OCI-LY3 (cell line): ENCODE results near the gene MRAS.

Experiments
- H2AFZ ChIP-seq: fragments of 200-600, 300-600 bp; shearing (Covaris generic); 2 replicates; pipeline ENCODE4 v1.6.0; 2014; ENCODE audit warnings: antibody characterized with exemption, low read depth, low read length
- H3K27ac ChIP-seq: fragments of 200-600, 300-600 bp; sonication (generic); 2 replicates; pipeline ENCODE4 v1.5.1; 2014; ENCODE audit warnings: mild to moderate bottlenecking, low read length, moderate library complexity, mixed read lengths
- H3K27me3 ChIP-seq: fragments of 200-600, 300-600 bp; sonication (generic); 2 replicates; pipeline ENCODE4 v1.6.1; 2014; ENCODE audit warnings: low read depth, low read length, mixed read lengths
- H3K36me3 ChIP-seq: fragments of 200-600, 300-600 bp; sonication (generic); replicated peaks from 2 replicates; pipeline ENCODE3; 2014; ENCODE audit warnings: low read depth, low read length, mixed read lengths
- H3K4me1 ChIP-seq: fragments of 300-600, 200-600 bp; sonication (generic); 2 replicates; pipeline ENCODE4 v1.6.1; 2014; ENCODE audit warnings: low read length, mixed read lengths
- H3K4me2 ChIP-seq: fragments of 200-600, 300-600 bp; sonication (generic); 2 replicates; pipeline ENCODE4 v1.6.1; 2014; ENCODE audit warnings: low read length, mixed read lengths
- H3K4me3 ChIP-seq: fragments of 300-600, 200-600 bp; sonication (generic); 2 replicates; pipeline ENCODE4 v1.5.1; 2014; ENCODE audit warnings: antibody characterized with exemption, mild to moderate bottlenecking, low read length, moderate library complexity
- H3K79me2 ChIP-seq: fragments of 300-600, 200-600 bp; shearing (Covaris generic); 2 replicates; pipeline ENCODE4 v1.6.1; 2014; ENCODE audit warnings: mild to moderate bottlenecking, low read length, mixed read lengths
- H3K9ac ChIP-seq: fragments of 300-600, 200-600 bp; shearing (Covaris generic); 2 replicates; pipeline ENCODE4 v1.6.0; 2014; ENCODE audit warnings: mild to moderate bottlenecking, low read length, moderate library complexity
- H3K9me3 ChIP-seq: fragments of 200-600, 300-600 bp; shearing (Covaris generic); 2 replicates; pipeline ENCODE4 v1.6.1; 2014; ENCODE audit warnings: low read length, mixed read lengths; ENCODE audit not compliant: insufficient read depth
- H4K20me1 ChIP-seq: fragments of 200-600, 300-600 bp; sonication (generic); 2 replicates; pipeline ENCODE4 v1.6.1; 2016; ENCODE audit warnings: low read length, mixed read lengths; ENCODE audit not compliant: insufficient read depth
- EZH2phosphoT487 ChIP-seq: fragments of 200-600 bp; shearing (Covaris generic); IDR thresholded peaks from 2 replicates; pipeline ENCODE4 v1.6.1; 2018; ENCODE audit warnings: antibody characterized with exemption, mixed run types, low read depth
- TF ChIP-seq, protein P1 (sequence below): fragments of 200-600, 300-600 bp; sonication (generic); IDR thresholded peaks from 2 replicates; pipeline ENCODE4 v1.5.1; 2014; ENCODE audit warnings: antibody characterized with exemption, low read length, low read depth

The MRAS gene

DNA sequence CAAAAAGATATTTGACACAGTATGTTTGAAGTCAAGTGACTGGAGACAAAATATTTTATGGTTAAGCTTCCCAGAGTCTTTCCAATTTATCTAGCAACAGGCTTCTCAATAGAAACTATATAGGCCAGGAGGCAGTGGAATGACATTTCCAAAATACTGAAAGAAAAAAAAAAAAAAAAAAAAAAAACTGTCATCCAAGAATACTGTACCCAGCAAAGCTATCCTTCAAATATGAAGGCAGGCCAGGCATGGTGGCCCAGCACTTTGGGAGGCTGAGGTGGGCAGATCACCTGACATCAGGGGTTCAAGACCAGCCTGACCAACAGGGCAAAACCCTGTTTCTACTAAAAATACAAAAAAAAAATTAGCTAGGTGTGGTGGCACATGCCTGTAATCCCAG lies 39.6 kb upstream of the MRAS start:
- H3K27ac ChIP-seq, result no peak overlapping the region
- no peak overlapping the region for H3K9ac ChIP-seq
- no peak overlapping the region for H3K4me3 ChIP-seq
- no peaks in the 10 kb centered on the region for H3K4me1 ChIP-seq
- peaks cover 14% of the 10 kb centered on the region; the same call in 1 of the 2 replicates for H3K27me3 ChIP-seq
- peaks cover 6% of the 10 kb centered on the region; the same call in 1 of the 2 replicates for H3K9me3 ChIP-seq
- no peaks in the 10 kb centered on the region for H4K20me1 ChIP-seq
- no peaks in the 10 kb centered on the region for H3K79me2 ChIP-seq
- TF ChIP-seq, protein P1, sequence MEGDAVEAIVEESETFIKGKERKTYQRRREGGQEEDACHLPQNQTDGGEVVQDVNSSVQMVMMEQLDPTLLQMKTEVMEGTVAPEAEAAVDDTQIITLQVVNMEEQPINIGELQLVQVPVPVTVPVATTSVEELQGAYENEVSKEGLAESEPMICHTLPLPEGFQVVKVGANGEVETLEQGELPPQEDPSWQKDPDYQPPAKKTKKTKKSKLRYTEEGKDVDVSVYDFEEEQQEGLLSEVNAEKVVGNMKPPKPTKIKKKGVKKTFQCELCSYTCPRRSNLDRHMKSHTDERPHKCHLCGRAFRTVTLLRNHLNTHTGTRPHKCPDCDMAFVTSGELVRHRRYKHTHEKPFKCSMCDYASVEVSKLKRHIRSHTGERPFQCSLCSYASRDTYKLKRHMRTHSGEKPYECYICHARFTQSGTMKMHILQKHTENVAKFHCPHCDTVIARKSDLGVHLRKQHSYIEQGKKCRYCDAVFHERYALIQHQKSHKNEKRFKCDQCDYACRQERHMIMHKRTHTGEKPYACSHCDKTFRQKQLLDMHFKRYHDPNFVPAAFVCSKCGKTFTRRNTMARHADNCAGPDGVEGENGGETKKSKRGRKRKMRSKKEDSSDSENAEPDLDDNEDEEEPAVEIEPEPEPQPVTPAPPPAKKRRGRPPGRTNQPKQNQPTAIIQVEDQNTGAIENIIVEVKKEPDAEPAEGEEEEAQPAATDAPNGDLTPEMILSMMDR, result no peak
- TF ChIP-seq EZH2phosphoT487, result no peak
- H3K36me3 ChIP-seq, result peaks cover 3% of the 10 kb centered on the region
- H3K4me2 ChIP-seq, result no peak overlapping the region
- no peak overlapping the region for H2AFZ ChIP-seq

- no peak overlapping the region for H3K4me3 ChIP-seq
- no peak overlapping the region for H2AFZ ChIP-seq
- no peaks in the 10 kb centered on the region for H3K4me1 ChIP-seq
- H3K27me3 ChIP-seq, result peaks cover 20% of the 10 kb centered on the region; the same call in 1 of the 2 replicates
- H3K27ac ChIP-seq, result no peak overlapping the region
- peaks cover 6% of the 10 kb centered on the region; the same call in 1 of the 2 replicates for H3K9me3 ChIP-seq
- H4K20me1 ChIP-seq, result no peaks in the 10 kb centered on the region
- no peak overlapping the region for H3K9ac ChIP-seq
- no peaks in the 10 kb centered on the region for H3K79me2 ChIP-seq
- peaks cover 3% of the 10 kb centered on the region for H3K36me3 ChIP-seq
- no peak overlapping the region for H3K4me2 ChIP-seq
- TF ChIP-seq, protein P1, result no peak
- TF ChIP-seq EZH2phosphoT487, result no peak
These were observed 37.9 kb upstream of the MRAS start for GRCh38 chr3:138310494-138310893.

GRCh38 chr3:138314751-138315150 lies 33.6 kb upstream of the MRAS start:
- no peaks in the 10 kb centered on the region for H3K9me3 ChIP-seq
- H3K36me3 ChIP-seq, result no peaks in the 10 kb centered on the region
- TF ChIP-seq EZH2phosphoT487, result no peak
- TF ChIP-seq, protein P1, result no peak
- no peak overlapping the region for H3K27ac ChIP-seq
- H3K4me1 ChIP-seq, result no peaks in the 10 kb centered on the region
- peaks cover 20% of the 10 kb centered on the region; the same call in 1 of the 2 replicates for H3K27me3 ChIP-seq
- H3K9ac ChIP-seq, result no peak overlapping the region
- no peaks in the 10 kb centered on the region for H3K79me2 ChIP-seq
- no peaks in the 10 kb centered on the region for H4K20me1 ChIP-seq
- H3K4me2 ChIP-seq, result no peak overlapping the region
- H3K4me3 ChIP-seq, result no peak overlapping the region
- no peak overlapping the region for H2AFZ ChIP-seq

DNA sequence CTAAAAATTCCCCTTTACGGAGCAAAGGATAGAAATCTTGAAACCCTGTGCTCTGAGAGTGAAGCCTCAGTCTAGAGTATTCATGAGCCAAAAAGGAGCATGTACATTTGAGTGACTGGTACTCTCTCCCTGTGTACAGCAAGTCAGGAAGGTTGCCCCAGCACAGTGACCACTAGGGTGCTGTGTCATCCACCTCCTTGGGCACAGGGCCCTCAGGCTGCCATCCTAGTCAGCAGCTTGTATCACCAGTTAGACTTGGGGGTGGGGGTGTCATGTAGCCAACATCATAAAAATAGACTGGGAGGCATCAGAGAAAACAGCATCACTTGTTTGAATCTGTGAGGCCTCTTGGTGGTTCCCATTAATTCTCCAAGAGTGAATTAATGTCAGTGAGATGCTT lies 30.7 kb upstream of the MRAS start:
- no peaks in the 10 kb centered on the region for H3K9me3 ChIP-seq
- no peaks in the 10 kb centered on the region for H3K4me1 ChIP-seq
- H3K4me2 ChIP-seq, result no peak overlapping the region
- H3K9ac ChIP-seq, result no peak overlapping the region
- peaks cover 8% of the 10 kb centered on the region; the same call in 1 of the 2 replicates for H3K27me3 ChIP-seq
- H3K79me2 ChIP-seq, result no peaks in the 10 kb centered on the region
- TF ChIP-seq EZH2phosphoT487, result no peak
- TF ChIP-seq, protein P1, result no peak
- H3K4me3 ChIP-seq, result no peak overlapping the region
- no peak overlapping the region for H3K27ac ChIP-seq
- H3K36me3 ChIP-seq, result no peaks in the 10 kb centered on the region
- no peak overlapping the region for H2AFZ ChIP-seq
- H4K20me1 ChIP-seq, result no peaks in the 10 kb centered on the region
